ENCODE results near the gene SLC2A4RG. TPM values are rescaled to one million over a fixed set of nuclear protein-coding genes. Genes with fewer than 3 reads are reported as not detected.

Gene SLC2A4RG
- total and polyA plus RNA-seq, 2 of the 13 experiments (the other 11 are each of a cell fraction or from before 2014, with no cell fraction given), result 91.4 to 95.9 TPM

- TF ChIP-seq ZNF839 (CRISPR knock-in tag; IDR thresholded peaks at IDR 0.05; ENCODE audit: borderline replicate concordance), result peak; percentile 25; the same call in 1 of the 2 replicates
- TF ChIP-seq ZNF33A (CRISPR knock-in tag; IDR thresholded peaks at IDR 0.05; ENCODE audit: borderline replicate concordance), result no peak
- peak; percentile 89 for TF ChIP-seq GATAD2A (CRISPR knock-in tag; IDR thresholded peaks at IDR 0.05)
- TF ChIP-seq DNMT1 (CRISPR knock-in tag; IDR thresholded peaks at IDR 0.05), result no peak; the same call in 1 of the 2 replicates
- TF ChIP-seq IRF9 (CRISPR knock-in tag; IDR thresholded peaks at IDR 0.05; ENCODE audit: borderline replicate concordance), result peak; percentile 63; the same call in 1 of the 2 replicates
- 0 out of 2 replicates have a peak, but pooled peaks have one; percentile 62 for TF ChIP-seq ZBTB20 (CRISPR knock-in tag; IDR thresholded peaks at IDR 0.05; ENCODE audit: borderline replicate concordance, low read depth)
- TF ChIP-seq ZNF792 (CRISPR knock-in tag; IDR thresholded peaks at IDR 0.05), result peak; percentile 85
- peak; percentile 97 for TF ChIP-seq MED1 (CRISPR knock-in tag; IDR thresholded peaks at IDR 0.05)
- TF ChIP-seq ZNF33B (CRISPR knock-in tag; IDR thresholded peaks at IDR 0.05), result peak; percentile 93; the same call in 1 of the 2 replicates
- no peak; the same call in 1 of the 2 replicates for TF ChIP-seq ZNF44 (CRISPR knock-in tag; IDR thresholded peaks at IDR 0.05)
- TF ChIP-seq, protein P1, sequence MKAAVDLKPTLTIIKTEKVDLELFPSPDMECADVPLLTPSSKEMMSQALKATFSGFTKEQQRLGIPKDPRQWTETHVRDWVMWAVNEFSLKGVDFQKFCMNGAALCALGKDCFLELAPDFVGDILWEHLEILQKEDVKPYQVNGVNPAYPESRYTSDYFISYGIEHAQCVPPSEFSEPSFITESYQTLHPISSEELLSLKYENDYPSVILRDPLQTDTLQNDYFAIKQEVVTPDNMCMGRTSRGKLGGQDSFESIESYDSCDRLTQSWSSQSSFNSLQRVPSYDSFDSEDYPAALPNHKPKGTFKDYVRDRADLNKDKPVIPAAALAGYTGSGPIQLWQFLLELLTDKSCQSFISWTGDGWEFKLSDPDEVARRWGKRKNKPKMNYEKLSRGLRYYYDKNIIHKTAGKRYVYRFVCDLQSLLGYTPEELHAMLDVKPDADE (CRISPR knock-in tag; IDR thresholded peaks at IDR 0.05), result peak; percentile 72
- TF ChIP-seq, protein P2, sequence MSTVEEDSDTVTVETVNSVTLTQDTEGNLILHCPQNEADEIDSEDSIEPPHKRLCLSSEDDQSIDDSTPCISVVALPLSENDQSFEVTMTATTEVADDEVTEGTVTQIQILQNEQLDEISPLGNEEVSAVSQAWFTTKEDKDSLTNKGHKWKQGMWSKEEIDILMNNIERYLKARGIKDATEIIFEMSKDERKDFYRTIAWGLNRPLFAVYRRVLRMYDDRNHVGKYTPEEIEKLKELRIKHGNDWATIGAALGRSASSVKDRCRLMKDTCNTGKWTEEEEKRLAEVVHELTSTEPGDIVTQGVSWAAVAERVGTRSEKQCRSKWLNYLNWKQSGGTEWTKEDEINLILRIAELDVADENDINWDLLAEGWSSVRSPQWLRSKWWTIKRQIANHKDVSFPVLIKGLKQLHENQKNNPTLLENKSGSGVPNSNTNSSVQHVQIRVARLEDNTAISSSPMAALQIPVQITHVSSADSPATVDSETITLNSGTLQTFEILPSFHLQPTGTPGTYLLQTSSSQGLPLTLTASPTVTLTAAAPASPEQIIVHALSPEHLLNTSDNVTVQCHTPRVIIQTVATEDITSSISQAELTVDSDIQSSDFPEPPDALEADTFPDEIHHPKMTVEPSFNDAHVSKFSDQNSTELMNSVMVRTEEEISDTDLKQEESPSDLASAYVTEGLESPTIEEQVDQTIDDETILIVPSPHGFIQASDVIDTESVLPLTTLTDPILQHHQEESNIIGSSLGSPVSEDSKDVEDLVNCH (CRISPR knock-in tag; IDR thresholded peaks at IDR 0.05), result no peak
- TF ChIP-seq, protein P3, sequence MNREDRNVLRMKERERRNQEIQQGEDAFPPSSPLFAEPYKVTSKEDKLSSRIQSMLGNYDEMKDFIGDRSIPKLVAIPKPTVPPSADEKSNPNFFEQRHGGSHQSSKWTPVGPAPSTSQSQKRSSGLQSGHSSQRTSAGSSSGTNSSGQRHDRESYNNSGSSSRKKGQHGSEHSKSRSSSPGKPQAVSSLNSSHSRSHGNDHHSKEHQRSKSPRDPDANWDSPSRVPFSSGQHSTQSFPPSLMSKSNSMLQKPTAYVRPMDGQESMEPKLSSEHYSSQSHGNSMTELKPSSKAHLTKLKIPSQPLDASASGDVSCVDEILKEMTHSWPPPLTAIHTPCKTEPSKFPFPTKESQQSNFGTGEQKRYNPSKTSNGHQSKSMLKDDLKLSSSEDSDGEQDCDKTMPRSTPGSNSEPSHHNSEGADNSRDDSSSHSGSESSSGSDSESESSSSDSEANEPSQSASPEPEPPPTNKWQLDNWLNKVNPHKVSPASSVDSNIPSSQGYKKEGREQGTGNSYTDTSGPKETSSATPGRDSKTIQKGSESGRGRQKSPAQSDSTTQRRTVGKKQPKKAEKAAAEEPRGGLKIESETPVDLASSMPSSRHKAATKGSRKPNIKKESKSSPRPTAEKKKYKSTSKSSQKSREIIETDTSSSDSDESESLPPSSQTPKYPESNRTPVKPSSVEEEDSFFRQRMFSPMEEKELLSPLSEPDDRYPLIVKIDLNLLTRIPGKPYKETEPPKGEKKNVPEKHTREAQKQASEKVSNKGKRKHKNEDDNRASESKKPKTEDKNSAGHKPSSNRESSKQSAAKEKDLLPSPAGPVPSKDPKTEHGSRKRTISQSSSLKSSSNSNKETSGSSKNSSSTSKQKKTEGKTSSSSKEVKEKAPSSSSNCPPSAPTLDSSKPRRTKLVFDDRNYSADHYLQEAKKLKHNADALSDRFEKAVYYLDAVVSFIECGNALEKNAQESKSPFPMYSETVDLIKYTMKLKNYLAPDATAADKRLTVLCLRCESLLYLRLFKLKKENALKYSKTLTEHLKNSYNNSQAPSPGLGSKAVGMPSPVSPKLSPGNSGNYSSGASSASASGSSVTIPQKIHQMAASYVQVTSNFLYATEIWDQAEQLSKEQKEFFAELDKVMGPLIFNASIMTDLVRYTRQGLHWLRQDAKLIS (CRISPR knock-in tag; IDR thresholded peaks at IDR 0.05), result peak; percentile 92
- peak; percentile 90 for TF ChIP-seq RARA (CRISPR knock-in tag; IDR thresholded peaks at IDR 0.05)
- TF ChIP-seq, protein P4, sequence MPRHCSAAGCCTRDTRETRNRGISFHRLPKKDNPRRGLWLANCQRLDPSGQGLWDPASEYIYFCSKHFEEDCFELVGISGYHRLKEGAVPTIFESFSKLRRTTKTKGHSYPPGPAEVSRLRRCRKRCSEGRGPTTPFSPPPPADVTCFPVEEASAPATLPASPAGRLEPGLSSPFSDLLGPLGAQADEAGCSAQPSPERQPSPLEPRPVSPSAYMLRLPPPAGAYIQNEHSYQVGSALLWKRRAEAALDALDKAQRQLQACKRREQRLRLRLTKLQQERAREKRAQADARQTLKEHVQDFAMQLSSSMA (CRISPR knock-in tag; IDR thresholded peaks at IDR 0.05), result peak; percentile 52; the same call in 1 of the 2 replicates
- no peak for TF ChIP-seq ZNF235 (CRISPR knock-in tag; IDR thresholded peaks at IDR 0.05; ENCODE audit: borderline replicate concordance)
- TF ChIP-seq ZNF34 (CRISPR knock-in tag; IDR thresholded peaks at IDR 0.05; ENCODE audit: borderline replicate concordance), result no peak
These were observed at the start of gene SLC2A4RG (continued) for GRCh38 chr20:63739130-63740069.

Data from HepG2 (cell line).